Subcutaneous adipose tissue (tissue), 4 donors: ENCODE results near the gene HMGCL. TPM values are rescaled to one million over a fixed set of nuclear protein-coding genes. Genes with fewer than 3 reads are reported as not detected.

Experiments used
- CTCF ChIP-seq: fragments of 450-650 bp; IDR thresholded peaks from one replicate; pipeline ENCODE4 v1.5.1; 2016; ENCODE audit warnings: low read depth, mild to moderate bottlenecking, control low read depth, antibody characterized with exemption, moderate library complexity
- total RNA-seq, 4 donors: library from RNA; depleted of rRNA; stranded (reverse); fragments of >200 nt; gene quantifications; one replicate each; pipeline ENCODE4 v1.1.0, GENCODE V29; 2016

The HMGCL gene
- total RNA-seq, 4 donors from 2014 or later: 23.0 to 66.1 (median 40.8) TPM

GRCh38 chr1:23799255-23799569 lies 26.0 kb downstream of the HMGCL start:
- no peak for TF ChIP-seq CTCF

DNA sequence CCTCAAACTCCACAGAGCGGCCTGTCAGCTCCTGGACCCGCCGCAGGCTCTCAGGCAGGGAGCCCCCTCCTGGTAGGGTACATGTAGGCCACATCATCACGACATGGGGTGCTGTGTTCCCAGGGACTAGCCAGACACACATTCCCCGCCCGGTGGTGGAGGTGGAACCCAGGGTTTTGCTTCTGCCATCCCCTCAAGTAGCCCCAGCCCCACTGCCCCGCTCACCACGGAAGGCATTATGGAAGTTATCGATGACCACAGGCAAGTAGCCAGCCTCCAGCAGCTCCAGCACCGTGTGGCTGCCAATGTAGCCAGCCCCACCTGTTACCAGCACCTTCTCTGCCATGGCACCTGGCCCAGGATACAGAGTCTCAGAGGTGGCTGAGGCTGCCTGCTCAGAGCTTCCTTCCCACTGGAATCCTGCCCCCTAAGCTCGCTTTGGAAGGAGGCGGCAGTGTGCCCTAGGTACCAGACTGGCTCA lies 26.5 kb downstream of the HMGCL start:
- TF ChIP-seq CTCF: no peak

DNA sequence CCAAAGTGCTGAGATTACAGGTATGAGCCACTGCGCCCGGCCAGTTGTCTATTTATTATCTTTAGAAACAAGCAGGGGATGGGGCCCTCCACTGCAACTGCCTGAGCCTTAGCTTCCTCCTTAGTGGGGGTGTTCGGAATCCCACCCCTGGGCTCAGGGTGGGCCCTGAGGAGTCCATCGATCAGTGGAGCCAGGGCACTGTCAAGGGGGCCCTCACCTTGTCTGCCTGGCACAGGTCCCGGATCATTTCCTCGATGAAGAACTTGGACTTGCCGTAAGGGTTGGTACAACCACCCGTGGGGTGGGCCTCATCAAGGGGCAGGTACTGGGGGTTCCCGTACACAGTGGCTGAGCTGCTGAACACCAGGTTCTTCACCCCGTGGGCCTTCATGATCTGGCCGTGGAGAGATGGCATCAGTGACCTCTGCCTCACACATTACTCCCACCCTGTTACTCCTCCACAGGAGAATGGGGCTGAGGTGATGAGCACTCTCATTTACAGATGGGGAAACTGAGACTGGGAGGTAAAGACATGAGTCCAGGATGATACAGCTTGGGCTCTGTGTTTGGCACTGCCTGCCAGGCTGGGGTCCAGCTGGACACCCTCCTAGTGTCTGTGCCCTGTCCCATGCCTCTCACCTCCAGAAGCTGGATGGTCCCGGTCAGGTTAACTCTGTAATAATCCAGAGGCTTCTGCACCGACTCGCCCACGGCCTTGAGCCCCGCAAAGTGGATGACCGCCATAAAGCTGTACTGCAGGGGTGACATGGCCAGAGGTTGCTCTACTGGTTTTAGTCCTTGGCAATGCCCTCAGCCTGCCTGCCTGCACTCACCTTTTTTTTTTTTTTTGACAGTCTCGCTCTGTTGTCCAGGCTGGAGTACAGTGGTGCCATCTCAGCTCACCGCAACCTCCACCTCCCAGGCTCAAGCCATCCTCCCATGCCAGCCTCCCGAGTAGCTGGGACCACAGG lies 27.5 kb downstream of the HMGCL start:
- no peak for TF ChIP-seq CTCF

- TF ChIP-seq CTCF: no peak
Observed at GRCh38 chr1:23796466-23797271, 28.6 kb downstream of the HMGCL start.

DNA sequence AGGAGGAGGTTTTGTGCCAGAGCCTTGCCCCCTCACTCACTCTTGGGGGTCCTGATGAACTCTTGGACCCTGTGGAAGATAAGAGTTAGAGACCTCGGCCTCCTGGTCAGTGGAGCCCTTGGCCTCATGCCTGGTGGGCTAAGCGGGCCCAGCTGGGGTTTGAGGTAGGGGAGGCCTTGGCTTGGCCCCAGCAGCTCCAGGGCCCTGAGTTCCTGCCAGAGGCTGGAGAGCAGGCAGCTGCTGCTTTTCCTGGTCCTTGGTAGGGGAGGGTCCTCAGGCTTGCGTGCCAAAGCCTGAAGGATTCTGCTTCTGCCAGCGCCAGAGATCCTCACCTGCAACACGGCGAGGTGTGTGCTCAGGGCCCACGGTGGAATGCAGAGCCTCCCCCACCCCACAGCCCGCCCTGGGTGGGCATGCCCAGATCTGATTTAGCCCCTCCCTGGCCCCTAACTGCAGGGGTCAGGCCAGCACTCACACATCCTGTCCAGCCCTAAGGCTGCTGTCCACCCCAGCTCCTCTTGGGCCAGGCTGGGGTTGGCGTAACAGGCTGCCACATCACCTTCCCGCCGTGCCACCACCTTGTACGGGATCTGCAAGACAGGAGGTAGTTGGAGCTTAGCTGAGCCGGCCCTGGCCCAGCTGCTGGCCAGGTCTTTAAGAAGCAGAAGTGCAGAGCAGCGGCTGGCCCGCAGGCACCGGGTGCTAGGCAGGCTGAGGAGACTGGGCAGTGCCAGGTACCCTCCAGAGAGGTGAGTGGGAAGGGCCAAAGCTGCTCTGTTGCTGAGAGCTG lies 29.4 kb downstream of the HMGCL start:
- TF ChIP-seq CTCF: no peak

- no peak for TF ChIP-seq CTCF
Observed at GRCh38 chr1:23793861-23794731, 31.1 kb downstream of the HMGCL start.
